GM13977 (cell line): Measurements from ENCODE around the gene PLP2.

Source experiments
- DNase-seq: peaks from one replicate; pipeline ENCODE4 v3.0.0; 2012; ENCODE audit warnings: low spot score
- CTCF ChIP-seq: IDR thresholded peaks from 2 replicates; pipeline ENCODE4 v1.5.1; 2012; ENCODE audit warnings: mild to moderate bottlenecking, control low read depth; ENCODE audit not compliant: insufficient read depth; ENCODE audit errors: extremely low read depth, missing control alignments
- in situ Hi-C: fragments of 300-500 bp; cut with MboI; formaldehyde crosslinking; loops from one replicate; pipeline ENCODE4 v1.12.0; 2022; ENCODE audit warnings: low sequenced_read_pairs, low pct_unique_long_range_greater_than_20kb, mixed read lengths, inconsistent platforms; ENCODE audit not compliant: unreplicated experiment

PLP2 gene

GRCh38 chrX:49214996-49215526 lies 43.4 kb downstream of the PLP2 start:
- in situ Hi-C loops, result no loop called here
- DNase-seq, result no peak
- TF ChIP-seq CTCF, result no peak

GRCh38 chrX:49220100-49220499 lies 48.4 kb downstream of the PLP2 start:
- in situ Hi-C loops, result no loop called here
- TF ChIP-seq CTCF, result no peak

GRCh38 chrX:49221868-49222267 lies 50.2 kb downstream of the PLP2 start:
- no peak for DNase-seq
- in situ Hi-C loops, result no loop called here
- no peak for TF ChIP-seq CTCF

More at GRCh38 chrX:49220100-49220499, 48.4 kb downstream of the PLP2 start:
- no peak for DNase-seq
